Measurements from ENCODE around the gene CES1.
"Not testable (repeated sequence)": the region's sequence is repeated elsewhere in the genome, so short reads cannot be mapped to it uniquely, and the experiment has no call there.

GRCh38 chr16:55792934-55793374 lies 39.9 kb downstream of the CES1 start:
- TF ChIP-seq CTCF (IDR thresholded peaks at IDR 0.05; ENCODE audit: low read length); EZH2 (IDR thresholded peaks at IDR 0.05; ENCODE audit: borderline replicate concordance, low read length): not testable (repeated sequence)

Measured in OCI-LY1 (cell line).